SK-N-SH treated with all-trans-retinoic acid at 6 μM for 48 hours (cell line): ENCODE measurements around the gene DNAJC17.

Source experiments
- ATAC-seq: fragments of 200-7000 bp; cut with Tn5 transposase; 3 replicates; pipeline ENCODE4 v1.9.1; 2020; ENCODE audit warnings: mild to moderate bottlenecking, moderate library complexity
- ARNTL ChIP-seq: fragments of 450-650 bp; formaldehyde crosslinking; IDR thresholded peaks from 2 replicates; pipeline ENCODE4 v1.5.0; 2020; ENCODE audit warnings: low read depth, mild to moderate bottlenecking, moderate library complexity, borderline replicate concordance
- BACH2 ChIP-seq: fragments of 250-450 bp; sonication (Bioruptor Pico); IDR thresholded peaks from 2 replicates; pipeline ENCODE4 v1.9.0; 2021; ENCODE audit warnings: mild to moderate bottlenecking, borderline replicate concordance
- CSDC2 ChIP-seq: fragments of 250-450 bp; sonication (Bioruptor Pico); IDR thresholded peaks from 2 replicates; pipeline ENCODE4 v1.5.0; 2020; ENCODE audit warnings: mild to moderate bottlenecking, moderate library complexity
- ESRRG ChIP-seq: fragments of 250-450 bp; sonication (Bioruptor Pico); IDR thresholded peaks from 2 replicates; pipeline ENCODE4 v1.6.1; 2021; ENCODE audit warnings: mild to moderate bottlenecking
- GLIS3 ChIP-seq: fragments of 250-450 bp; sonication (Bioruptor Pico); IDR thresholded peaks from 2 replicates; pipeline ENCODE4 v1.5.0; 2020; ENCODE audit warnings: mild to moderate bottlenecking, moderate library complexity
- ISL1 ChIP-seq: fragments of 250-450 bp; sonication (Bioruptor Pico); IDR thresholded peaks from 2 replicates; pipeline ENCODE4 v2.1.2; 2022; ENCODE audit warnings: mild to moderate bottlenecking, moderate library complexity
- OSR1 ChIP-seq: fragments of 250-450 bp; sonication (Bioruptor Pico); IDR thresholded peaks from 2 replicates; pipeline ENCODE4 v1.8.0; 2022; ENCODE audit warnings: moderate library complexity, mild to moderate bottlenecking, inconsistent platforms
- PATZ1 ChIP-seq: fragments of 250-450 bp; sonication (Bioruptor Pico); IDR thresholded peaks from 2 replicates; pipeline ENCODE4 v1.8.0; 2020; ENCODE audit warnings: mild to moderate bottlenecking, moderate library complexity, borderline replicate concordance
- PPARA ChIP-seq: fragments of 250-450 bp; sonication (Bioruptor Pico); IDR thresholded peaks from 2 replicates; pipeline ENCODE4 v1.5.0; 2020; ENCODE audit warnings: mild to moderate bottlenecking, borderline replicate concordance
- RARB ChIP-seq: fragments of 250-450 bp; sonication (Bioruptor Pico); IDR thresholded peaks from 2 replicates; pipeline ENCODE4 v1.8.0; 2021; ENCODE audit warnings: mild to moderate bottlenecking, moderate library complexity
- SNAI2 ChIP-seq: fragments of 250-450 bp; sonication (Bioruptor Pico); IDR thresholded peaks from 2 replicates; pipeline ENCODE4 v1.5.0; 2020; ENCODE audit warnings: mild to moderate bottlenecking, moderate library complexity
- TCF4 ChIP-seq: fragments of 250-450 bp; sonication (Bioruptor Pico); IDR thresholded peaks from 2 replicates; pipeline ENCODE4 v1.8.0; 2021; ENCODE audit warnings: mild to moderate bottlenecking, moderate library complexity, borderline replicate concordance
- TOX ChIP-seq: fragments of 250-450 bp; sonication (Bioruptor Pico); IDR thresholded peaks from 2 replicates; pipeline ENCODE4 v1.8.0; 2021; ENCODE audit warnings: mild to moderate bottlenecking, moderate library complexity, borderline replicate concordance
- ZC3H10 ChIP-seq: fragments of 250-450 bp; sonication (Bioruptor Pico); IDR thresholded peaks from 2 replicates; pipeline ENCODE4 v1.5.1; 2021; ENCODE audit warnings: mild to moderate bottlenecking, moderate library complexity
- ZFP3 ChIP-seq: fragments of 250-450 bp; sonication (Bioruptor Pico); IDR thresholded peaks from 2 replicates; pipeline ENCODE4 v1.5.0; 2020; ENCODE audit warnings: mild to moderate bottlenecking, moderate library complexity
- ZFP30 ChIP-seq: fragments of 450-650 bp; formaldehyde crosslinking; IDR thresholded peaks from 2 replicates; pipeline ENCODE4 v1.5.0; 2022; ENCODE audit warnings: mild to moderate bottlenecking, moderate library complexity
- ZNF565 ChIP-seq: fragments of 450-650 bp; formaldehyde crosslinking; conservative IDR thresholded peaks from 2 replicates; pipeline ENCODE4 v1.5.0; 2020; ENCODE audit warnings: low read depth, mild to moderate bottlenecking, moderate library complexity
- ZNF70 ChIP-seq: fragments of 450-650 bp; formaldehyde crosslinking; IDR thresholded peaks from 2 replicates; pipeline ENCODE4 v1.5.0; 2020; ENCODE audit warnings: mild to moderate bottlenecking, moderate library complexity
- ZNF8 ChIP-seq: fragments of 450-650 bp; formaldehyde crosslinking; IDR thresholded peaks from 2 replicates; pipeline ENCODE4 v1.5.0; 2020; ENCODE audit warnings: mild to moderate bottlenecking, moderate library complexity
- TF ChIP-seq, protein P1 (sequence below): fragments of 250-450 bp; sonication (Bioruptor Pico); IDR thresholded peaks from 2 replicates; pipeline ENCODE4 v1.5.1; 2021; ENCODE audit warnings: mild to moderate bottlenecking, moderate library complexity
- TF ChIP-seq, protein P2 (sequence below): fragments of 250-450 bp; sonication (Bioruptor Pico); IDR thresholded peaks from 2 replicates; pipeline ENCODE4 v1.8.0; 2021; ENCODE audit warnings: low read depth, mild to moderate bottlenecking, moderate library complexity, borderline replicate concordance
- TF ChIP-seq, protein P3 (sequence below): fragments of 250-450 bp; sonication (Bioruptor Pico); IDR thresholded peaks from 2 replicates; pipeline ENCODE4 v1.5.0; 2020; ENCODE audit warnings: mild to moderate bottlenecking, moderate library complexity

DNAJC17 gene

DNA sequence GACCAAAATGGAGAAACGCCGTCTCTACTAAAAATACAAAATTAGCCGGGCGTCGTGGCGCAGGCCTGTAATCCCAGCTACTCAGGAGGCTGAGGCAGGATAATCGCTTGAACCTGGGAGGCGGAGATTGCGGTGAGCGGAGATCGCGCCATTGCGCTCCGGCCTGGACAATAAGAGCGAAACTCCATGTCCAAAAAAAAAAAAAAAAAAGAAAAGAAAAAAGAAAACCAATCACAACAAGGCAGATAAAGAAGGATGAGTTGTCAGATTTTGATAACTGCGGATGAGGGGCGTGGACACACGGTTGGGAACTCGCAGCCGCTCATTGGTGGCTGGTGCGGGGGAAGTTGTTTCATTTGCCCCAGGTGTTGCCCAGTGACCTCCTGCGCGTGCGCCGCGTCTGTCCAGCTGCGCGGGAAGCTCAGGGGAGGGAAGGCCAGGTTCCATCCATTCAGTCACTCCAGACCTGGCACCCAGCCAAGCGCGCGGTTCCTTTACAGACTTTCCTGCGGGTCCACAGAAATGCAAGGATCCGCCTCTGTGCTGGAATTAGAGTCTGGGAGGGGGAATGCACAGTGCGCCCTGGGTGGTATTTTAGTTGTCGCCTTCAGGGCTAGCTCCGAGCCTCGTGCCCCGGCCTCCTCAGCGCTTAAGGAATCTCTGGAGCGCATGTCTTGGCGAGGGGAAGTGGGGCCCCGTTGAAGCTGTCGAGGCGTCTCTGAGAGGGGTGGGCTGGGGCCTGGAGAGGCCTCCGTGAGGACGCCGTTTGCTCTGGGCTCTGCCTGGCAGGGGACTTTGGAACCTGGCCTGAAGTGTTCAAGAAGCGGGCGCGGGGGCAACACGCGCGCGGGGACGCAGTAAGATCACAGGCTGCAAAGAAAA, 44.1 kb downstream of the DNAJC17 start:
- TF ChIP-seq TOX = no peak
- TF ChIP-seq SNAI2 (CRISPR knock-in tag) = no peak
- TF ChIP-seq, protein P1, sequence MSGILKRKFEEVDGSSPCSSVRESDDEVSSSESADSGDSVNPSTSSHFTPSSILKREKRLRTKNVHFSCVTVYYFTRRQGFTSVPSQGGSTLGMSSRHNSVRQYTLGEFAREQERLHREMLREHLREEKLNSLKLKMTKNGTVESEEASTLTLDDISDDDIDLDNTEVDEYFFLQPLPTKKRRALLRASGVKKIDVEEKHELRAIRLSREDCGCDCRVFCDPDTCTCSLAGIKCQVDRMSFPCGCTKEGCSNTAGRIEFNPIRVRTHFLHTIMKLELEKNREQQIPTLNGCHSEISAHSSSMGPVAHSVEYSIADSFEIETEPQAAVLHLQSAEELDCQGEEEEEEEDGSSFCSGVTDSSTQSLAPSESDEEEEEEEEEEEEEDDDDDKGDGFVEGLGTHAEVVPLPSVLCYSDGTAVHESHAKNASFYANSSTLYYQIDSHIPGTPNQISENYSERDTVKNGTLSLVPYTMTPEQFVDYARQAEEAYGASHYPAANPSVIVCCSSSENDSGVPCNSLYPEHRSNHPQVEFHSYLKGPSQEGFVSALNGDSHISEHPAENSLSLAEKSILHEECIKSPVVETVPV (CRISPR knock-in tag) = no peak
- TF ChIP-seq, protein P2, sequence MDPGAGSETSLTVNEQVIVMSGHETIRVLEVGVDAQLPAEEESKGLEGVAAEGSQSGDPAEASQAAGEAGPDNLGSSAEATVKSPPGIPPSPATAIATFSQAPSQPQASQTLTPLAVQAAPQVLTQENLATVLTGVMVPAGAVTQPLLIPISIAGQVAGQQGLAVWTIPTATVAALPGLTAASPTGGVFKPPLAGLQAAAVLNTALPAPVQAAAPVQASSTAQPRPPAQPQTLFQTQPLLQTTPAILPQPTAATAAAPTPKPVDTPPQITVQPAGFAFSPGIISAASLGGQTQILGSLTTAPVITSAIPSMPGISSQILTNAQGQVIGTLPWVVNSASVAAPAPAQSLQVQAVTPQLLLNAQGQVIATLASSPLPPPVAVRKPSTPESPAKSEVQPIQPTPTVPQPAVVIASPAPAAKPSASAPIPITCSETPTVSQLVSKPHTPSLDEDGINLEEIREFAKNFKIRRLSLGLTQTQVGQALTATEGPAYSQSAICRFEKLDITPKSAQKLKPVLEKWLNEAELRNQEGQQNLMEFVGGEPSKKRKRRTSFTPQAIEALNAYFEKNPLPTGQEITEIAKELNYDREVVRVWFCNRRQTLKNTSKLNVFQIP (CRISPR knock-in tag) = no peak
- TF ChIP-seq ZNF565 (CRISPR knock-in tag) = no peak
- TF ChIP-seq PATZ1 = no peak
- no peak for TF ChIP-seq ZNF70 (CRISPR knock-in tag)
- TF ChIP-seq ARNTL (CRISPR knock-in tag) = no peak
- TF ChIP-seq CSDC2 (CRISPR knock-in tag) = no peak
- no peak for TF ChIP-seq ZC3H10
- TF ChIP-seq ZNF8 = no peak
- TF ChIP-seq, all 23 proteins: peak for 0
- ATAC-seq = no peak

DNA sequence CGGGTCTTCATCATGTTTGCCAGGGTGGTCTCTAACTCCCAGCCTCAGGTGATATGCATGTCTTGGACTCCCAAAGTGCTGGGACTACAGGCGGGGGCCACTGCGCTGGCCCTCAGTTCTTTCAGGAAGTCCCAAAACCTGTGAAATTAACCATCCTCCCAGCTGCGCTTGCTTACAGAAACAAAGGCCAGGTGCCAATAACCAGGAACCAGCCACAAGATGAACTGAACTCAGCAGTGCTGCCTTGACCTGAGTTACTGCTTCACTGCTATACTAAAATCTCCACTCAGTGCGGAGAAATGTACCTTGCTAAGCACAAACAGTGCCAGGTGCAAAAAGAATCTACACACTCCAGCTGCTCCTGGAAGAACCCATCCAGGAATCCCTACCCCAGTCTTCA, 47.3 kb downstream of the DNAJC17 start:
- ATAC-seq = no peak
- TF ChIP-seq PPARA (CRISPR knock-in tag) (no peak), ZNF565 (CRISPR knock-in tag) (no peak), CSDC2 (CRISPR knock-in tag) (no peak), BACH2 (CRISPR knock-in tag) (no peak), RARB (no peak), ZNF8 (no peak), OSR1 (CRISPR knock-in tag) (no peak), TCF4 (CRISPR knock-in tag) (no peak), ZFP3 (CRISPR knock-in tag) (no peak), ZFP30 (no peak), GLIS3 (CRISPR knock-in tag) (no peak), ISL1 (CRISPR knock-in tag) (no peak), PATZ1 (no peak), ARNTL (CRISPR knock-in tag) (no peak), ESRRG (no peak), TOX (no peak)
- TF ChIP-seq, protein P3, sequence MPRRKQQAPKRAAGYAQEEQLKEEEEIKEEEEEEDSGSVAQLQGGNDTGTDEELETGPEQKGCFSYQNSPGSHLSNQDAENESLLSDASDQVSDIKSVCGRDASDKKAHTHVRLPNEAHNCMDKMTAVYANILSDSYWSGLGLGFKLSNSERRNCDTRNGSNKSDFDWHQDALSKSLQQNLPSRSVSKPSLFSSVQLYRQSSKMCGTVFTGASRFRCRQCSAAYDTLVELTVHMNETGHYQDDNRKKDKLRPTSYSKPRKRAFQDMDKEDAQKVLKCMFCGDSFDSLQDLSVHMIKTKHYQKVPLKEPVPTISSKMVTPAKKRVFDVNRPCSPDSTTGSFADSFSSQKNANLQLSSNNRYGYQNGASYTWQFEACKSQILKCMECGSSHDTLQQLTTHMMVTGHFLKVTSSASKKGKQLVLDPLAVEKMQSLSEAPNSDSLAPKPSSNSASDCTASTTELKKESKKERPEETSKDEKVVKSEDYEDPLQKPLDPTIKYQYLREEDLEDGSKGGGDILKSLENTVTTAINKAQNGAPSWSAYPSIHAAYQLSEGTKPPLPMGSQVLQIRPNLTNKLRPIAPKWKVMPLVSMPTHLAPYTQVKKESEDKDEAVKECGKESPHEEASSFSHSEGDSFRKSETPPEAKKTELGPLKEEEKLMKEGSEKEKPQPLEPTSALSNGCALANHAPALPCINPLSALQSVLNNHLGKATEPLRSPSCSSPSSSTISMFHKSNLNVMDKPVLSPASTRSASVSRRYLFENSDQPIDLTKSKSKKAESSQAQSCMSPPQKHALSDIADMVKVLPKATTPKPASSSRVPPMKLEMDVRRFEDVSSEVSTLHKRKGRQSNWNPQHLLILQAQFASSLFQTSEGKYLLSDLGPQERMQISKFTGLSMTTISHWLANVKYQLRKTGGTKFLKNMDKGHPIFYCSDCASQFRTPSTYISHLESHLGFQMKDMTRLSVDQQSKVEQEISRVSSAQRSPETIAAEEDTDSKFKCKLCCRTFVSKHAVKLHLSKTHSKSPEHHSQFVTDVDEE (CRISPR knock-in tag) = no peak
